Aorta (tissue), 5 donors: ENCODE data around the gene TNIK. TPM values are rescaled to one million over a fixed set of nuclear protein-coding genes. Genes with fewer than 3 reads are reported as not detected.
"Not testable (repeated sequence)": the region's sequence is repeated elsewhere in the genome, so short reads cannot be mapped to it uniquely, and the experiment has no call there.

ENCODE experiments used
- ATAC-seq: fragments of 200-7000 bp; cut with Tn5 transposase; one replicate; pipeline ENCODE4 v1.9.1; 2022; ENCODE audit warnings: moderate library complexity; ENCODE audit not compliant: low FRiP score
- DNase-seq, 2 donors: peaks; one replicate each; pipeline ENCODE4 v3.0.0-alpha.2; 2020
- H3K27ac ChIP-seq, 2 donors: one replicate each; pipeline ENCODE4 v1.5.1; 2013; ENCODE audit warnings: low read length in 2 of 2, mild to moderate bottlenecking in 2 of 2, moderate library complexity in 2 of 2, control low read depth in 1 of 2, inconsistent platforms in 1 of 2, low read depth in 1 of 2
- H3K27me3 ChIP-seq, 2 donors: one replicate each; pipeline ENCODE4 v1.6.1; 2013; ENCODE audit warnings: control low read depth in 1 of 2, low read length in 1 of 2, mild to moderate bottlenecking in 1 of 2, moderate library complexity in 1 of 2; ENCODE audit not compliant: insufficient read depth in 2 of 2, control insufficient read depth in 1 of 2
- H3K36me3 ChIP-seq, 2 donors: one replicate each; pipeline ENCODE4 v1.6.1; 2013; ENCODE audit warnings: control low read depth in 1 of 2, low read length in 1 of 2, mild to moderate bottlenecking in 1 of 2; ENCODE audit not compliant: insufficient read depth in 2 of 2, control insufficient read depth in 1 of 2
- H3K4me1 ChIP-seq, 2 donors: one replicate each; pipeline ENCODE4 v1.6.1; 2013; ENCODE audit warnings: low read length in 2 of 2, control low read depth in 1 of 2, mild to moderate bottlenecking in 1 of 2, moderate library complexity in 1 of 2; ENCODE audit not compliant: insufficient read depth in 2 of 2, control insufficient read depth in 1 of 2
- H3K4me3 ChIP-seq, 2 donors: one replicate each; pipeline ENCODE4 v1.5.1; 2013; ENCODE audit warnings: low read length in 2 of 2, control low read depth in 1 of 2, mild to moderate bottlenecking in 1 of 2
- H3K9me3 ChIP-seq: one replicate; pipeline ENCODE4 v1.6.1; 2013; ENCODE audit warnings: mild to moderate bottlenecking, low read length; ENCODE audit not compliant: control insufficient read depth
- WGBS, 2 donors: extraction: QIAGEN DNeasy Blood & Tissue Kit; methylation state at CpG; one replicate each; pipeline ENCODE4 v1.1.7; 2013; 5-methylcytosine and 5-hydroxymethylcytosine counted together
- intact Hi-C, 2 donors: fragments of 100-400 bp; cut with DNase I; formaldehyde crosslinking; loops; one replicate each; pipeline versions ENCODE4 v1.14.2 to v1.15.0; 2022
- polyA plus RNA-seq, 2 donors: library from polyadenylated mRNA; stranded (reverse); fragments of 200-250 nt; gene quantifications; one replicate each; pipeline ENCODE4 v1.2.3, GENCODE V29; 2013
- total RNA-seq, 2 donors: library from RNA; stranded (reverse); fragmentation: NEBNext Ultra II Directional; extraction: Animal tissue kit (Norgen Biotek cat#: 25700); gene quantifications; one replicate each; pipeline ENCODE4 v1.2.1, GENCODE V29; 2021
- donor health status: healthy with polysubstance abuse.
- donor health status: Bipolar disorder and iron deficiency.
- donor health status: DM: no; HTN: no; CAD: no.
- donor health status: DM: no; HTN: no; CAD: no.
- donor health status: DM: yes; HTN: yes; CAD: no.

The TNIK gene
- total and polyA plus RNA-seq, 4 donors: 4.7 to 14.6 (median 8.8) TPM

DNA sequence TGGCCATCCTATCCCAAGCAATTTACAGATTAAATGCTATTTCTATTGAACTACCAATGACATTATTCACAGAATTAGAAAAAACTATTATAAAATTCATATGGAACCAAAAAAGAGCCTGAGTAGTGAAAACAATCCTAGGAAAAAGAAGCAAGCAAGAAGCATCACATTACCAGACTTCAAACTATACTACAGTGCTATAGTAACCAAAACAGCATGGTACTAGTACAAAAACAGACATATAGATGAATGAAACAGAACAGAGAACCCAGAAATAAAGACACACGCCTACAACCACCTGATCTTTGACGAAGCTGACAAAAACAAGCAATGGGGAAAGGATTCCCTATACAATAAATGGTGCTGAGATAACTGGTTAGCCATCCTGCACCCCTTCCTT lies 152.2 kb downstream of the TNIK start:
- Histone ChIP-seq H3K4me1 (no peaks in the 10 kb centered on the region), H3K9me3 (no peaks in the 10 kb centered on the region), H3K27me3 (no peaks in the 10 kb centered on the region), H3K27ac (no peak overlapping the region), H3K36me3 (no peaks in the 10 kb centered on the region), H3K4me3 (no peak overlapping the region)
- intact Hi-C loops: no loop called here
- DNase-seq: no peak
- 97 to 100% methylated on average over 2 of the region's 2 CpGs for whole genome bisulfite sequencing, 2 donors
- no peak for ATAC-seq

DNA sequence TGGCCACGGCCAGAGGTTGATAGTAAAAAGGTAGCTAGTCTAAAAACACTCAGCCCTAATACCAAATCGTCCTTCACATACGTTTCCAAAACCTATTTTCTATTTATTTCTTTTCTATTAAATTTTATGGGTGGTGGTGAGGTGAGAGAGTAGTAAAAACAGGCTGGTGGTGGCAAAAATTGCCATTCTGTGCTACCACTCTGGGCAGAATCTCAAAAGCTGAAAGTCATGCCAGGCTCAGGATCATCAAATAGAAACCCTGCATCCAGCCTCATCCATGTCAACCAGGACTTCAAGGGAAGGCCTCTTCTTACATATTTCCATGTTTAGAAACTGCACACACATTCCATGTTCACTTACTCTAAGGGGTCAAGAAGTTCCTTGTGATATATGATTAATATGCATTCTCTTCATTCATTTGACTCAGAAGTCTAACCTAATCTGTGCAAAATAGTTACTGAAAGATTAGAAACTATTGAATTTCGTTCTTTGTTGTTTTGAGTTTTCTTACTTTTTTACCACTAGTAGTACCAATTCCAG lies 153.1 kb downstream of the TNIK start:
- intact Hi-C loops: no loop called here
- 28 to 29% methylated on average over 4 of the region's 4 CpGs for WGBS, 2 donors

DNA sequence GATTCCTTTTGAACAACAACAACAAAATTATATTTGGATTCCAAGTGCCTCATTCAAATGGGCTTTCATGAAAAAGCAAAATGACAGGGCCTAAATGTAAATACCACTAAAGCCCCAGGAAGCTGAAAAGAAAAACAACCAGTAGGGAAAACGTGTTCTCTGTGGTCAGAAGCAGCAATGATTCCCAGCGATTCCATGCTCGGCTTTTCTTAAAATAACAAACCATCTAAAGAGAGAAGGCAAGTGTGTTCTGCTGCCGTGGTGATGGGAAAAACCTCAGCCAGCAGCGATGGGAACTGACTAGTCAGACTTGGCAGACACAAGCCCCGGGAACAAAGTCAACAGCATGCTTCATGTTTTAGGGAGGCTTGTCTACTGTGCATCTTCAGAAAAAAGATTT lies 153.6 kb downstream of the TNIK start:
- ATAC-seq (peak; percentile 87), DNase-seq (peak; percentile 80 to 83)
- H3K36me3 ChIP-seq: no peaks in the 10 kb centered on the region
- H3K9me3 ChIP-seq: no peaks in the 10 kb centered on the region
- no peaks in the 10 kb centered on the region for H3K27me3 ChIP-seq
- WGBS, 2 donors: 3 to 6% methylated on average over 6 of the region's 6 CpGs
- H3K4me1 ChIP-seq: no peaks in the 10 kb centered on the region
- peak overlapping the region in 1 of 2 donors; percentile 41 for H3K4me3 ChIP-seq
- intact Hi-C loops: no loop called here
- peak overlapping the region in 1 of 2 donors; percentile 71 for H3K27ac ChIP-seq

More for the DNA sequence above, 153.1 kb downstream of the TNIK start:
- DNase-seq (no peak), ATAC-seq (no peak)
- H3K36me3 ChIP-seq: no peaks in the 10 kb centered on the region
- no peaks in the 10 kb centered on the region for H3K9me3 ChIP-seq
- no peaks in the 10 kb centered on the region for H3K4me1 ChIP-seq
- peak overlapping the region in 1 of 2 donors; percentile 71 for H3K27ac ChIP-seq
- H3K4me3 ChIP-seq: peak overlapping the region in 1 of 2 donors; percentile 41
- H3K27me3 ChIP-seq: no peaks in the 10 kb centered on the region

DNA sequence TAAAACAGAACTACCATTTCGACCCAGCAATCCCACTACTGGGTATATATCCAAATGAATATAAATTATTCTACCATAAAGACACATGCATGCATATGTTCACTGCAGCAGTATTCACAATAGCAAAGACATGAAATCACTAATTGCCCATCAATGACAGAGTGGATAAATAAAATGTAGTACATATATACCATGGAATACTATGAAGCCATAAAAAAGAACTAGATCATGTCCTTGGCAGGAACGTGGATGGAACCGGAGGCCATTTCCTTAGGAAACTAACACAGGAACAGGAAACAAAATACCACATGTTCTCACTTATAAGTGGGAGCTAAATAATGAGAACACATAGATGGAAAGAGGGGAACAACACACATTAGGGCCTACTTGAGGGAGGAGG lies 154.4 kb downstream of the TNIK start:
- H3K36me3 ChIP-seq, H3K27ac ChIP-seq, DNase-seq, intact Hi-C loops, ATAC-seq, H3K9me3 ChIP-seq, H3K4me3 ChIP-seq, H3K27me3 ChIP-seq, H3K4me1 ChIP-seq: not testable (repeated sequence)
- 95 to 96% methylated on average over 3 of the region's 3 CpGs for WGBS, 2 donors

DNA sequence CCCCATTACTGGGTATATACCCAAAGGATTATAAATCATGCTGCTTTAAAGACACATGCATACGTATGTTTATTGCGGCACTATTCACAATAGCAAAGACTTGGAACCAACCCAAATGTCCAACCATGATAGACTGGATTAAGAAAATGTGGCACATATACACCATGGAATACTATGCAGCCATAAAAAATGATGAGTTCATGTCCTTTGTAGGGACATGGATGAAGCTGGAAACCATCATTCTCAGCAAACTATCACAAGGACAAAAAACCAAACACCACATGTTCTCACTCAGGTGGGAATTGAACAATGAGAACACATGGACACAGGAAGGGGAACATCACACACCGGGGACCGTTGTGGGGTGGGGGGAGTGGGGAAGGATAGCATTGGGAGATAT lies 155.7 kb downstream of the TNIK start:
- intact Hi-C loops, DNase-seq, H3K27ac ChIP-seq, H3K36me3 ChIP-seq, H3K9me3 ChIP-seq, ATAC-seq, H3K27me3 ChIP-seq, H3K4me3 ChIP-seq, H3K4me1 ChIP-seq: not testable (repeated sequence)
- 96 to 100% methylated on average over 4 of the region's 4 CpGs for WGBS, 2 donors

DNA sequence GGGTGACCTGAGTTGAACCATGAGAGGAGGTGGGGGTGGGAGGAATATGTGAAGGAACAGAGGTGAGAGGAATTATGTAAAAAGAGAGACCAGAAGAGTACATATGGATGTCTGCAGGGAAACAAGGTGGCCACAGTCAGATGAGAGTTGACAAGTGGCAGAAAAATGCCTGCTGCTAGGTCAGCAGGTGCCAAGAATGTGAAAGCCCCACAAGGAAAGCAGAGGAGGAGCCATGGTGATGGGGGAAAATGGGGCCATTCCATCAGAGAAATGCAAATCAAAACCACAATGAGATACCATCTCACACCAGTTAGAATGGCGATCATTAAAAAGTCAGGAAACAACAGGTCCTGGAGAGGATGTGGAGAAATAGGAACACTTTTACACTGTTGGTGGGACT lies 156.2 kb downstream of the TNIK start:
- DNase-seq, H3K4me1 ChIP-seq, H3K36me3 ChIP-seq, H3K27me3 ChIP-seq, H3K27ac ChIP-seq, H3K4me3 ChIP-seq, ATAC-seq, H3K9me3 ChIP-seq, intact Hi-C loops: not testable (repeated sequence)
- 100% methylated on average over 1 of the region's 1 CpG for WGBS, 2 donors

DNA sequence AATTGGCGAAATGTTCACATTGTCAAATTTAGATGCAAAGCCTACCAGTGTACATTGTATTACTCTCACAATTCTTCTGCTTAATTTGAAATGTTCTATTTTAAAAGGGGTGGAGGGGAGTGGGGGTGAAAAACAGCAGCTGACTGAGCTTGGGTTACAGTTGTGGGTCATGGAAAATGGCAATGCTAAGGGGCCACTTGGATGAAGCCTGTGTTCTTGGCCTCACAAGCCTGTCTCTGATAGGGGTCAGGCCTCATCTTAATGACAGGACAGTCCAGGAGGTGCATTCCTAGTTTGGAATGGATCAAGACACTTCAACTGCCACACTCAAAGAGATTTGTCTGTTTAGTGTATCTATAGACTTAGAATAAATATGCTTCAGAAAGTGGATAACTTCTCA lies 158.2 kb downstream of the TNIK start:
- 97 to 100% methylated on average over 1 of the region's 1 CpG for WGBS, 2 donors
- no peaks in the 10 kb centered on the region for H3K27me3 ChIP-seq
- H3K4me1 ChIP-seq: peaks cover 0 to 4% of the 10 kb centered on the region in 2 donors
- ATAC-seq (no peak), DNase-seq (no peak)
- no peaks in the 10 kb centered on the region for H3K36me3 ChIP-seq
- no peak overlapping the region for H3K27ac ChIP-seq
- no peaks in the 10 kb centered on the region for H3K9me3 ChIP-seq
- no peak overlapping the region for H3K4me3 ChIP-seq
- intact Hi-C loops: no loop called here

DNA sequence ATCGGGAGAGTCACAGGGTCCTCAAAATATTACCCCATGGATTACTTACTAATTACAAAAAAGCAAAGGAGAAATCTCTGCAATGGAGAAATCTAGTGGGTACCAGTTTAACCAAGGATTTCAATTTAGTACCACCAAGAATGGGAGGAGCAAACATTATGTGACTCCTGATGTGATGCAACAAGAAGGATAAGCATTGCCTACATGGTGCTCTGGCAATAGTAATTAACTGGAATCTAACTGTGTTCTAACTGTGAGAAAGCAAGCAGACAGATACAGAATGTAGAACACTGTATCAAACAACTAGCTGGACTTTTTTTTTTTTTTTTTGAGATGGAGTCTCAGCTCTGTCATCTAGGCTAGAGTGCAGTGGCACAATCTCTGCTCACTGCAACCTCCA lies 159.2 kb downstream of the TNIK start:
- WGBS, 2 donors: 98 to 100% methylated on average over 1 of the region's 1 CpG

DNA sequence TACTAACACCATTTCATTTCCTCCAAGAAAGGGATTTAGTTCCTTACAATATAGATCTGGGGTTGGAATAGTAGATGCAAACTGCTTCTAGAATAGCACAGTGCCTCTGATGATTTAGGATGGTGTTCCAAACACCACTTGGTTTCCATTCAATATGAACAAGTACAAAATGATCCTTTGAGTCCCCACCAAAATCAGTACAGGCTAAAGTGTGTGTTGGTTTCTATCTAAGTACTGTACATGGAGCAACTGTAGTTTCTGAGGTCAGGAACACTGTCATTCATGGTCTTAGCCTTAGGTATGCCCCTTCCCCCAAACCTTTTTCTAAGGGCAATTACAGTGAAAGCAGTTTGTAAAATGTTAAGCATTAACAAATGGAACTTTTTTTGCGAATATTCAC lies 162.3 kb downstream of the TNIK start:
- Histone ChIP-seq H3K27ac (no peak overlapping the region), H3K4me1 (peaks cover 2 to 9% of the 10 kb centered on the region in 2 donors), H3K36me3 (no peaks in the 10 kb centered on the region), H3K9me3 (no peaks in the 10 kb centered on the region), H3K4me3 (no peak overlapping the region), H3K27me3 (no peaks in the 10 kb centered on the region)
- WGBS, 2 donors: 50 to 61% methylated on average over 1 of the region's 1 CpG
- ATAC-seq: no peak
- no peak for DNase-seq
- intact Hi-C loops: no loop called here

More for the DNA sequence above, 159.2 kb downstream of the TNIK start:
- DNase-seq (no peak), ATAC-seq (no peak)
- H3K9me3 ChIP-seq: no peaks in the 10 kb centered on the region
- peaks cover 0 to 9% of the 10 kb centered on the region in 2 donors for H3K4me1 ChIP-seq
- no peaks in the 10 kb centered on the region for H3K27me3 ChIP-seq
- H3K27ac ChIP-seq: no peak overlapping the region
- no peaks in the 10 kb centered on the region for H3K36me3 ChIP-seq
- intact Hi-C loops: no loop called here
- no peak overlapping the region for H3K4me3 ChIP-seq
